Testis (tissue), 3 donors: Measurements from ENCODE around the gene STIM2. TPM values are rescaled to one million over a fixed set of nuclear protein-coding genes. Genes with fewer than 3 reads are reported as not detected.

ENCODE experiments used
- DNase-seq: peaks from one replicate; pipeline ENCODE4 v3.0.0-alpha.2; 2019
- H3K27ac ChIP-seq, 2 donors: fragments of 200-600 bp; sonication (generic); one replicate each; pipeline ENCODE4 v1.5.1; 2019
- H3K27me3 ChIP-seq: fragments of 200-600 bp; sonication (generic); one replicate; pipeline ENCODE4 v1.5.1; 2019
- H3K36me3 ChIP-seq: fragments of 200-600 bp; sonication (generic); one replicate; pipeline ENCODE4 v1.5.1; 2017; ENCODE audit warnings: low read depth; ENCODE audit errors: missing control alignments
- H3K4me1 ChIP-seq: fragments of 200-600 bp; sonication (generic); one replicate; pipeline ENCODE4 v1.5.1; 2019
- H3K4me3 ChIP-seq, 2 donors: fragments of 200-600 bp; sonication (generic); one replicate each; pipeline ENCODE4 v1.5.1; 2017 to 2019
- H3K9me3 ChIP-seq: fragments of 200-600 bp; sonication (generic); one replicate; pipeline ENCODE4 v1.5.1; 2017
- CTCF ChIP-seq, 3 experiments: fragments of 450-650 bp in 2 of 3; fragments of 200-600 bp in 1 of 3; sonication (generic) in 1 of 3; IDR thresholded peaks; one replicate each; pipeline ENCODE4 v1.5.1; 2016 to 2019; ENCODE audit warnings: antibody characterized with exemption in 3 of 3, mild to moderate bottlenecking in 2 of 3, moderate library complexity in 1 of 3
- POLR2A ChIP-seq: fragments of 450-650 bp; IDR thresholded peaks from one replicate; pipeline ENCODE4 v1.6.1; 2017; ENCODE audit warnings: antibody characterized with exemption, mild to moderate bottlenecking, moderate library complexity
- WGBS, 2 donors: methylation state at CpG; one replicate each; pipeline ENCODE4 v1.1.5; 2018; 5-methylcytosine and 5-hydroxymethylcytosine counted together
- intact Hi-C: fragments of 100-400 bp; cut with DNase I; formaldehyde crosslinking; loops from one replicate; pipeline ENCODE4 v1.15.1; 2023; ENCODE audit warnings: low total_unique reads
- polyA plus RNA-seq: library from polyadenylated mRNA; stranded (reverse); fragments of 350-450 nt; fragmentation: Illumina TruSeq; extraction: RNeasy Lipid Tissue Mini Kit (QIAGEN cat#74804); gene quantifications from one replicate; pipeline ENCODE4 v1.2.3, GENCODE V29; 2014; ENCODE audit warnings: low read depth, low replicate concordance; ENCODE audit not compliant: insufficient read depth
- total RNA-seq, 2 donors: library from RNA; depleted of rRNA; stranded (reverse); fragments of >200 nt; gene quantifications; one replicate each; pipeline ENCODE4 v1.2.3, GENCODE V29; 2016

STIM2 gene
- total and polyA plus RNA-seq, 3 donors from 2014 or later, result 14.3 to 35.0 (median 29.4) TPM

GRCh38 chr4:27055221-27055760, 194.7 kb downstream of the STIM2 start:
- TF ChIP-seq CTCF (IDR thresholded peaks at IDR 0.05) (no peak), POLR2A (no peak)
- H3K27me3 ChIP-seq, result no peaks in the 10 kb centered on the region
- H3K4me3 ChIP-seq, result no peak overlapping the region
- no peak overlapping the region for H3K27ac ChIP-seq
- H3K36me3 ChIP-seq, result no peaks in the 10 kb centered on the region
- no peaks in the 10 kb centered on the region for H3K4me1 ChIP-seq
- intact Hi-C loops, result no loop called here
- 62 to 75% methylated on average over 3 of the region's 3 CpGs for WGBS, 2 donors
- no peak for DNase-seq
- H3K9me3 ChIP-seq, result no peaks in the 10 kb centered on the region

GRCh38 chr4:27056281-27056680, 195.6 kb downstream of the STIM2 start:
- H3K27me3 ChIP-seq, result no peaks in the 10 kb centered on the region
- no peak for TF ChIP-seq POLR2A
- TF ChIP-seq CTCF (IDR thresholded peaks at IDR 0.05), result no peak

GRCh38 chr4:27057053-27057452, 196.4 kb downstream of the STIM2 start:
- no peak overlapping the region for H3K4me3 ChIP-seq
- no peak for DNase-seq
- intact Hi-C loops, result no loop called here
- no peaks in the 10 kb centered on the region for H3K36me3 ChIP-seq
- no peaks in the 10 kb centered on the region for H3K9me3 ChIP-seq
- 43 to 56% methylated on average over 10 of the region's 10 CpGs for WGBS, 2 donors
- no peak overlapping the region for H3K27ac ChIP-seq
- no peaks in the 10 kb centered on the region for H3K27me3 ChIP-seq
- TF ChIP-seq POLR2A, result no peak
- no peak for TF ChIP-seq CTCF (IDR thresholded peaks at IDR 0.05)
- H3K4me1 ChIP-seq, result no peaks in the 10 kb centered on the region

More at GRCh38 chr4:27056281-27056680, 195.6 kb downstream of the STIM2 start:
- DNase-seq, result no peak
- WGBS, 2 donors, result 55 to 72% methylated on average over 12 to 16 of the region's 16 CpGs
- H3K36me3 ChIP-seq, result no peaks in the 10 kb centered on the region
- H3K4me1 ChIP-seq, result no peaks in the 10 kb centered on the region
- H3K9me3 ChIP-seq, result no peaks in the 10 kb centered on the region
- no peak overlapping the region for H3K4me3 ChIP-seq
- no peak overlapping the region for H3K27ac ChIP-seq
- intact Hi-C loops, result no loop called here

GRCh38 chr4:27057662-27058061, 197.0 kb downstream of the STIM2 start:
- WGBS, 2 donors, result 65 to 73% methylated on average over 6 of the region's 6 CpGs
- no peak for TF ChIP-seq POLR2A
- TF ChIP-seq CTCF (IDR thresholded peaks at IDR 0.05), result no peak
- intact Hi-C loops, result no loop called here
- H3K27ac ChIP-seq, result no peak overlapping the region
- H3K36me3 ChIP-seq, result no peaks in the 10 kb centered on the region
- H3K27me3 ChIP-seq, result no peaks in the 10 kb centered on the region
- DNase-seq, result no peak
- H3K4me1 ChIP-seq, result no peaks in the 10 kb centered on the region
- H3K4me3 ChIP-seq, result no peak overlapping the region
- H3K9me3 ChIP-seq, result no peaks in the 10 kb centered on the region

GRCh38 chr4:27058819-27059406, 198.3 kb downstream of the STIM2 start:
- no peak overlapping the region for H3K27ac ChIP-seq
- no peak overlapping the region for H3K4me3 ChIP-seq
- DNase-seq, result no peak
- intact Hi-C loops, result no loop called here
- 45 to 54% methylated on average over 5 of the region's 5 CpGs for WGBS, 2 donors
- TF ChIP-seq CTCF (IDR thresholded peaks at IDR 0.05), result no peak
- TF ChIP-seq POLR2A, result no peak
- H3K4me1 ChIP-seq, result no peaks in the 10 kb centered on the region
- H3K36me3 ChIP-seq, result no peaks in the 10 kb centered on the region
- no peaks in the 10 kb centered on the region for H3K9me3 ChIP-seq
- no peaks in the 10 kb centered on the region for H3K27me3 ChIP-seq
